ENCODE measurements around the gene BMP7.
A peak's percentile ranks its signal among the peaks of the same experiment; 100 is the strongest.

Gene BMP7

GRCh38 chr20:57310821-57311514, 44.5 kb upstream of the BMP7 start:
- no peak overlapping the region for H3K27ac ChIP-seq
- TF ChIP-seq CTCF (IDR thresholded peaks at IDR 0.05): no peak
- H3K4me3 ChIP-seq: no peak overlapping the region
- peak; percentile 45 for DNase-seq (ENCODE audit: low spot score)

GRCh38 chr20:57309544-57310115, 43.2 kb upstream of the BMP7 start:
- no peak overlapping the region for H3K27ac ChIP-seq
- TF ChIP-seq CTCF (IDR thresholded peaks at IDR 0.05): no peak
- no peak overlapping the region for H3K4me3 ChIP-seq
- no peak for DNase-seq (ENCODE audit: low spot score)

GRCh38 chr20:57308451-57309271, 42.2 kb upstream of the BMP7 start:
- no peak for DNase-seq (ENCODE audit: low spot score)
- H3K4me3 ChIP-seq: no peak overlapping the region
- H3K27ac ChIP-seq: no peak overlapping the region
- TF ChIP-seq CTCF (IDR thresholded peaks at IDR 0.05): no peak

- no peak for TF ChIP-seq CTCF (IDR thresholded peaks at IDR 0.05)
- no peak for DNase-seq (ENCODE audit: low spot score)
- H3K4me3 ChIP-seq: no peak overlapping the region
- H3K27ac ChIP-seq: no peak overlapping the region
Observed at GRCh38 chr20:57306747-57307146, 40.3 kb upstream of the BMP7 start.

- TF ChIP-seq CTCF (IDR thresholded peaks at IDR 0.05): no peak
- no peak for DNase-seq (ENCODE audit: low spot score)
Observed at GRCh38 chr20:57301026-57301425, 34.6 kb upstream of the BMP7 start.

GRCh38 chr20:57298457-57298856, 32.0 kb upstream of the BMP7 start:
- TF ChIP-seq CTCF (IDR thresholded peaks at IDR 0.05): no peak
- Histone ChIP-seq H3K27ac (no peak overlapping the region), H3K4me3 (no peak overlapping the region)
- no peak for DNase-seq (ENCODE audit: low spot score)

More at GRCh38 chr20:57301026-57301425, 34.6 kb upstream of the BMP7 start:
- H3K27ac ChIP-seq: no peak overlapping the region
- H3K4me3 ChIP-seq: no peak overlapping the region
